ENCODE data around the gene TUBA3D.
"Not testable (repeated sequence)": the region's sequence is repeated elsewhere in the genome, so short reads cannot be mapped to it uniquely, and the experiment has no call there.

Gene TUBA3D

GRCh38 chr2:131475831-131476230 is at the start of gene TUBA3D:
TUBA3D (plus strand) TSS chr2:131476119; CDS start chr2:131476200, 81 bp downstream.
- in situ Hi-C loops (cut with MboI; ENCODE audit: low sequenced_read_pairs), result no loop called here

GRCh38 chr2:131426727-131427126 is 49.2 kb upstream of the TUBA3D start:
- in situ Hi-C loops (cut with MboI; ENCODE audit: low sequenced_read_pairs), result no loop called here

- in situ Hi-C loops (cut with MboI; ENCODE audit: low sequenced_read_pairs), result no loop called here
Observed at GRCh38 chr2:131431336-131431735, 44.6 kb upstream of the TUBA3D start.

- in situ Hi-C loops (cut with MboI; ENCODE audit: low sequenced_read_pairs), result not testable (repeated sequence)
Observed at GRCh38 chr2:131440742-131441468, 35.0 kb upstream of the TUBA3D start.

- in situ Hi-C loops (cut with MboI; ENCODE audit: low sequenced_read_pairs), result not testable (repeated sequence)
Observed at GRCh38 chr2:131444736-131445514, 31.0 kb upstream of the TUBA3D start.

- in situ Hi-C loops (cut with MboI; ENCODE audit: low sequenced_read_pairs), result not testable (repeated sequence)
Observed at GRCh38 chr2:131445515-131445797, 30.5 kb upstream of the TUBA3D start.

- in situ Hi-C loops (cut with MboI; ENCODE audit: low sequenced_read_pairs), result no loop called here
Observed at GRCh38 chr2:131445896-131446295, 30.0 kb upstream of the TUBA3D start.

GRCh38 chr2:131447981-131448380 is 27.9 kb upstream of the TUBA3D start:
- in situ Hi-C loops (cut with MboI; ENCODE audit: low sequenced_read_pairs), result not testable (repeated sequence)

GRCh38 chr2:131451265-131451949 is 24.5 kb upstream of the TUBA3D start:
- in situ Hi-C loops (cut with MboI; ENCODE audit: low sequenced_read_pairs), result not testable (repeated sequence)

- in situ Hi-C loops (cut with MboI; ENCODE audit: low sequenced_read_pairs), result not testable (repeated sequence)
Observed at GRCh38 chr2:131454914-131455313, 21.0 kb upstream of the TUBA3D start.

- in situ Hi-C loops (cut with MboI; ENCODE audit: low sequenced_read_pairs), result not testable (repeated sequence)
Observed at GRCh38 chr2:131467722-131468121, 8.2 kb upstream of the TUBA3D start.

- in situ Hi-C loops (cut with MboI; ENCODE audit: low sequenced_read_pairs), result not testable (repeated sequence)
Observed at GRCh38 chr2:131470944-131471343, 5.0 kb upstream of the TUBA3D start.

GRCh38 chr2:131471624-131472023 is 4.3 kb upstream of the TUBA3D start:
- in situ Hi-C loops (cut with MboI; ENCODE audit: low sequenced_read_pairs), result not testable (repeated sequence)

- in situ Hi-C loops (cut with MboI; ENCODE audit: low sequenced_read_pairs), result not testable (repeated sequence)
Observed at GRCh38 chr2:131473266-131473665, 2.7 kb upstream of the TUBA3D start.

GRCh38 chr2:131476363-131476762 is 444 bp downstream of the TUBA3D start:
- in situ Hi-C loops (cut with MboI; ENCODE audit: low sequenced_read_pairs), result not testable (repeated sequence)

- in situ Hi-C loops (cut with MboI; ENCODE audit: low sequenced_read_pairs), result not testable (repeated sequence)
Observed at GRCh38 chr2:131477227-131477626, 1.3 kb downstream of the TUBA3D start.

- in situ Hi-C loops (cut with MboI; ENCODE audit: low sequenced_read_pairs), result not testable (repeated sequence)
Observed at GRCh38 chr2:131478074-131478849, 2.3 kb downstream of the TUBA3D start.

- in situ Hi-C loops (cut with MboI; ENCODE audit: low sequenced_read_pairs), result not testable (repeated sequence)
Observed at GRCh38 chr2:131478850-131479461, 3.0 kb downstream of the TUBA3D start.

- in situ Hi-C loops (cut with MboI; ENCODE audit: low sequenced_read_pairs), result not testable (repeated sequence)
Observed at GRCh38 chr2:131480351-131480750, 4.4 kb downstream of the TUBA3D start.

GRCh38 chr2:131482506-131483155 is 6.7 kb downstream of the TUBA3D start:
- in situ Hi-C loops (cut with MboI; ENCODE audit: low sequenced_read_pairs), result not testable (repeated sequence)

Data from HL-60/S4 treated with phorbol 12-myristate 13-acetate at 8.2 ng/mL for 4 days and 3 days (cell line).